Measurements from ENCODE around the gene ATP2C2. TPM values are rescaled to one million over a fixed set of nuclear protein-coding genes. Genes with fewer than 3 reads are reported as not detected.

The ATP2C2 gene, protein sequence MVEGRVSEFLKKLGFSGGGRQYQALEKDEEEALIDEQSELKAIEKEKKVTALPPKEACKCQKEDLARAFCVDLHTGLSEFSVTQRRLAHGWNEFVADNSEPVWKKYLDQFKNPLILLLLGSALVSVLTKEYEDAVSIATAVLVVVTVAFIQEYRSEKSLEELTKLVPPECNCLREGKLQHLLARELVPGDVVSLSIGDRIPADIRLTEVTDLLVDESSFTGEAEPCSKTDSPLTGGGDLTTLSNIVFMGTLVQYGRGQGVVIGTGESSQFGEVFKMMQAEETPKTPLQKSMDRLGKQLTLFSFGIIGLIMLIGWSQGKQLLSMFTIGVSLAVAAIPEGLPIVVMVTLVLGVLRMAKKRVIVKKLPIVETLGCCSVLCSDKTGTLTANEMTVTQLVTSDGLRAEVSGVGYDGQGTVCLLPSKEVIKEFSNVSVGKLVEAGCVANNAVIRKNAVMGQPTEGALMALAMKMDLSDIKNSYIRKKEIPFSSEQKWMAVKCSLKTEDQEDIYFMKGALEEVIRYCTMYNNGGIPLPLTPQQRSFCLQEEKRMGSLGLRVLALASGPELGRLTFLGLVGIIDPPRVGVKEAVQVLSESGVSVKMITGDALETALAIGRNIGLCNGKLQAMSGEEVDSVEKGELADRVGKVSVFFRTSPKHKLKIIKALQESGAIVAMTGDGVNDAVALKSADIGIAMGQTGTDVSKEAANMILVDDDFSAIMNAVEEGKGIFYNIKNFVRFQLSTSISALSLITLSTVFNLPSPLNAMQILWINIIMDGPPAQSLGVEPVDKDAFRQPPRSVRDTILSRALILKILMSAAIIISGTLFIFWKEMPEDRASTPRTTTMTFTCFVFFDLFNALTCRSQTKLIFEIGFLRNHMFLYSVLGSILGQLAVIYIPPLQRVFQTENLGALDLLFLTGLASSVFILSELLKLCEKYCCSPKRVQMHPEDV
- total RNA-seq (2014; rRNA removed; shearing (Covaris generic)) (2.1 and 2.3 TPM in 2 replicates), polyA plus RNA-seq (2016; fragmentation: Nextera tagmentation; extraction: Ambion mirVana) (2.1 and 2.9 TPM in 2 replicates)
- long read RNA-seq, partial matches to known transcripts, result 0 of 1 reads
- long read RNA-seq, other reads (novel, unspliced or antisense), result 1 of 1 reads

DNA sequence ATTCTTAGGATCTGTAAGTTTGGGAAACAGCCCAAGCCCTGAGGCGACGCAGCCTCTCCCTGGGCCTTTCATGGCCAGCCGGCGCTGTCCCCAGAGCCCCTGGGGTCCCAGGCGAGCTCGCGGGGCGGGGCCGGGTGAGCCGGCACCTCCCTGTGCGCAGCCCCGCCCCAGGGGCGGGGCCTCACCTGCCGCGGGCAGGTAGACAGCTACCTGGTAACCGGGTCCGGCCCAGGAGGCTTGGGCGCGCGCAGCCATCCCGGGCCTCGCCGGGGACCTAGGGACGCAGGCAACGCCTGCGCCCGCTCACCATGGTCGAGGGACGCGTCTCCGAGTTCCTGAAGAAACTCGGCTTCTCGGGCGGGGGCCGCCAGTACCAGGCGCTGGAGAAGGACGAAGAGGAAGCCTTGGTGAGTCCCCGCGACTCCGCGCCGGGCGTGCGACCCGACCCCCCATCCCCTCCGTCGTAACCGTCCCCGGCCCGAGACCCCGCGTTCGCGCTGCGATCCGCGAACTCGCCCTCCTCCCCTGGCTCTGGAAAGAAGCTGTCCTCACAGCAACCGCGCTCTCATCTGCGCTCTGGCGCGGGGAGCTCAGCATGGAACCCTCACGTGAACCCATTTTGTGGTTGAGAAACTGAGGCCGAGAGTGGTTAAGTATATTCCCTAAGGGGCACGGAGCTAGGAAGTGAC is at the start of gene ATP2C2:
ATP2C2 (plus strand) TSS at position 231 of the 689 bp plus-strand sequence; CDS start at position 309, 78 bp downstream.
- H3K27me3 Mint-ChIP-seq (ENCODE audit: insufficient read depth, low read depth, poor library complexity), result peaks cover 26% of the 10 kb centered on the region

More for the DNA sequence above, at the start of gene ATP2C2:
- H3K9me2 ChIP-seq (ENCODE audit: insufficient read depth), result no peaks in the 10 kb centered on the region
- H3K27ac ChIP-seq (ENCODE audit: low read depth), result no peak within 1 kb of the TSS
- DNase-seq (ENCODE audit: low spot score) (peak; percentile 93), ATAC-seq (peak; percentile 94)
- Mint-ChIP-seq H3K36me3 (ENCODE audit: low read depth) (no peaks in the 10 kb centered on the region), H3K9me3 (no peaks in the 10 kb centered on the region), H3K4me3 (peak within 1 kb of the TSS; percentile 85), H3K4me1 (peaks cover 26% of the 10 kb centered on the region), H3K27ac (no peak within 1 kb of the TSS)
- no peaks in the 10 kb centered on the region for H3K79me2 ChIP-seq (replicated peaks; ENCODE audit: insufficient read depth)
- TF ChIP-seq JUNB (IDR thresholded peaks at IDR 0.05; ENCODE audit: unreplicated experiment) (no peak), POLR2AphosphoS5 (IDR thresholded peaks at IDR 0.05; ENCODE audit: low read depth) (peak; percentile 66; the same call in 1 of the 2 replicates)
- TF ChIP-seq, protein P1, sequence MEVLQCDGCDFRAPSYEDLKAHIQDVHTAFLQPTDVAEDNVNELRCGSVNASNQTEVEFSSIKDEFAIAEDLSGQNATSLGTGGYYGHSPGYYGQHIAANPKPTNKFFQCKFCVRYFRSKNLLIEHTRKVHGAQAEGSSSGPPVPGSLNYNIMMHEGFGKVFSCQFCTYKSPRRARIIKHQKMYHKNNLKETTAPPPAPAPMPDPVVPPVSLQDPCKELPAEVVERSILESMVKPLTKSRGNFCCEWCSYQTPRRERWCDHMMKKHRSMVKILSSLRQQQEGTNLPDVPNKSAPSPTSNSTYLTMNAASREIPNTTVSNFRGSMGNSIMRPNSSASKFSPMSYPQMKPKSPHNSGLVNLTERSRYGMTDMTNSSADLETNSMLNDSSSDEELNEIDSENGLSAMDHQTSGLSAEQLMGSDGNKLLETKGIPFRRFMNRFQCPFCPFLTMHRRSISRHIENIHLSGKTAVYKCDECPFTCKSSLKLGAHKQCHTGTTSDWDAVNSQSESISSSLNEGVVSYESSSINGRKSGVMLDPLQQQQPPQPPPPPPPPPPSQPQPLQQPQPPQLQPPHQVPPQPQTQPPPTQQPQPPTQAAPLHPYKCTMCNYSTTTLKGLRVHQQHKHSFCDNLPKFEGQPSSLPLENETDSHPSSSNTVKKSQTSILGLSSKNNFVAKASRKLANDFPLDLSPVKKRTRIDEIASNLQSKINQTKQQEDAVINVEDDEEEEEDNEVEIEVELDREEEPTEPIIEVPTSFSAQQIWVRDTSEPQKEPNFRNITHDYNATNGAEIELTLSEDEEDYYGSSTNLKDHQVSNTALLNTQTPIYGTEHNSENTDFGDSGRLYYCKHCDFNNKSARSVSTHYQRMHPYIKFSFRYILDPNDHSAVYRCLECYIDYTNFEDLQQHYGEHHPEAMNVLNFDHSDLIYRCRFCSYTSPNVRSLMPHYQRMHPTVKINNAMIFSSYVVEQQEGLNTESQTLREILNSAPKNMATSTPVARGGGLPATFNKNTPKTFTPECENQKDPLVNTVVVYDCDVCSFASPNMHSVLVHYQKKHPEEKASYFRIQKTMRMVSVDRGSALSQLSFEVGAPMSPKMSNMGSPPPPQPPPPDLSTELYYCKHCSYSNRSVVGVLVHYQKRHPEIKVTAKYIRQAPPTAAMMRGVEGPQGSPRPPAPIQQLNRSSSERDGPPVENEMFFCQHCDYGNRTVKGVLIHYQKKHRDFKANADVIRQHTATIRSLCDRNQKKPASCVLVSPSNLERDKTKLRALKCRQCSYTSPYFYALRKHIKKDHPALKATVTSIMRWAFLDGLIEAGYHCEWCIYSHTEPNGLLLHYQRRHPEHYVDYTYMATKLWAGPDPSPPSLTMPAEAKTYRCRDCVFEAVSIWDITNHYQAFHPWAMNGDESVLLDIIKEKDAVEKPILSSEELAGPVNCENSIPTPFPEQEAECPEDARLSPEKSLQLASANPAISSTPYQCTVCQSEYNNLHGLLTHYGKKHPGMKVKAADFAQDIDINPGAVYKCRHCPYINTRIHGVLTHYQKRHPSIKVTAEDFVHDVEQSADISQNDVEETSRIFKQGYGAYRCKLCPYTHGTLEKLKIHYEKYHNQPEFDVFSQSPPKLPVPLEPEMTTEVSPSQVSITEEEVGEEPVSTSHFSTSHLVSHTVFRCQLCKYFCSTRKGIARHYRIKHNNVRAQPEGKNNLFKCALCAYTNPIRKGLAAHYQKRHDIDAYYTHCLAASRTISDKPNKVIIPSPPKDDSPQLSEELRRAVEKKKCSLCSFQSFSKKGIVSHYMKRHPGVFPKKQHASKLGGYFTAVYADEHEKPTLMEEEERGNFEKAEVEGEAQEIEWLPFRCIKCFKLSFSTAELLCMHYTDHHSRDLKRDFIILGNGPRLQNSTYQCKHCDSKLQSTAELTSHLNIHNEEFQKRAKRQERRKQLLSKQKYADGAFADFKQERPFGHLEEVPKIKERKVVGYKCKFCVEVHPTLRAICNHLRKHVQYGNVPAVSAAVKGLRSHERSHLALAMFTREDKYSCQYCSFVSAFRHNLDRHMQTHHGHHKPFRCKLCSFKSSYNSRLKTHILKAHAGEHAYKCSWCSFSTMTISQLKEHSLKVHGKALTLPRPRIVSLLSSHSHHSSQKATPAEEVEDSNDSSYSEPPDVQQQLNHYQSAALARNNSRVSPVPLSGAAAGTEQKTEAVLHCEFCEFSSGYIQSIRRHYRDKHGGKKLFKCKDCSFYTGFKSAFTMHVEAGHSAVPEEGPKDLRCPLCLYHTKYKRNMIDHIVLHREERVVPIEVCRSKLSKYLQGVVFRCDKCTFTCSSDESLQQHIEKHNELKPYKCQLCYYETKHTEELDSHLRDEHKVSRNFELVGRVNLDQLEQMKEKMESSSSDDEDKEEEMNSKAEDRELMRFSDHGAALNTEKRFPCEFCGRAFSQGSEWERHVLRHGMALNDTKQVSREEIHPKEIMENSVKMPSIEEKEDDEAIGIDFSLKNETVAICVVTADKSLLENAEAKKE (CRISPR knock-in tag; IDR thresholded peaks at IDR 0.05), result no peak
- peaks cover 21% of the 10 kb centered on the region for H3K4me1 ChIP-seq (ENCODE audit: insufficient read depth)
- peak within 1 kb of the TSS; percentile 80 for H3K4me2 ChIP-seq
- peaks cover 26% of the 10 kb centered on the region for H3K27me3 ChIP-seq (ENCODE audit: insufficient read depth)
- H3K4me3 ChIP-seq, result peak within 1 kb of the TSS; percentile 80
- H4K20me1 ChIP-seq (replicated peaks; ENCODE audit: insufficient read depth), result no peaks in the 10 kb centered on the region
- H3F3A ChIP-seq (replicated peaks; ENCODE audit: low read depth), result no peaks in the 10 kb centered on the region
- H2AFZ ChIP-seq, result peak within 1 kb of the TSS; percentile 98
- no peaks in the 10 kb centered on the region for H3K36me3 ChIP-seq (ENCODE audit: insufficient read depth)
